GM19025 (cell line): ENCODE measurements around the gene RAB3D.
"Not testable (repeated sequence)": the region's sequence is repeated elsewhere in the genome, so short reads cannot be mapped to it uniquely, and the experiment has no call there.

Experiments used
- ATAC-seq: cut with Tn5 transposase; IDR thresholded peaks from one replicate; pipeline ENCODE4 v1.9.1; 2021; ENCODE audit warnings: mild to moderate bottlenecking, low read depth, moderate library complexity; ENCODE audit not compliant: unreplicated experiment

The RAB3D gene

GRCh38 chr19:11367528-11367927 lies 28.1 kb upstream of the RAB3D start:
- no peak for ATAC-seq

- ATAC-seq: no peak
These were observed 26.2 kb upstream of the RAB3D start for GRCh38 chr19:11365557-11366117.

DNA sequence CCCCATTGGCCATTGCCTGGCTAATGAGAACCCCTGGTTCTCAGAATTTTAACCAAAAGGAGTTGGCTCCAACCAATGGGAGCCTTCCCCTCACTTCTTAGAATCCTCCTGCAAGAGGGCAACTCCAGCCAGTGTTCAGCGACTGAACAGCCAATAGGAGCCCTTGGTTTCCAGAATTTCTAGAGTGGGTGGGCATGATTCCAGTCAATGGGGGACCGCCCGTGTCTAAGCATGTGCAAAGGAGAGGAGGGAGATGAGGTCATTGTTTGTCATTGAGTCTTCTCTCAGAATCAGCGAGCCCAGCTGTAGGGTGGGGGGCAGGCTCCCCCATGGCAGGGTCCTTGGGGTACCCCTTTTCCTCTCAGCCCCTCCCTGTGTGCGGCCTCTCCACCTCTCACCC lies 25.5 kb upstream of the RAB3D start:
- ATAC-seq: no peak

- no peak for ATAC-seq
These were observed 24.9 kb upstream of the RAB3D start for GRCh38 chr19:11364296-11364904.

DNA sequence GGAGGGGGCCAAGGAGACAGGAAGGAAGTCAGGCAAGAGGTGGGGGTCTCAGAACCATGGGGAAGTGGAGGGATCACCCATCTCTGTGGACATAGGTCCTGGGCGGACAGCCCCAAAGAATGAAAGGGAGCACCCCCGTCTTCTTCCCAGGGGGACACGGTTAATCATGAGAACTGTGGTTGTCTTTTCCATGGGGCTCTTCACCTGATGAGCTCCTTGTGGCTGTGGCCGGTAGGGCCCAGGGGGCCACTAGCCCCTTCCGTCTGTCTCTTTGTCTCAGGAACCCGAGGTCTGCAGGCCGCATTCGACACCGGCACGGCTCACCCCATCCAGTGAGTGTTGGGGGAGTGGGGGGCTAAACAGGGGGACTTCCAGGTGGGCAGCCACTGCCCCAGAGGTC lies 24.4 kb upstream of the RAB3D start:
- ATAC-seq: no peak

DNA sequence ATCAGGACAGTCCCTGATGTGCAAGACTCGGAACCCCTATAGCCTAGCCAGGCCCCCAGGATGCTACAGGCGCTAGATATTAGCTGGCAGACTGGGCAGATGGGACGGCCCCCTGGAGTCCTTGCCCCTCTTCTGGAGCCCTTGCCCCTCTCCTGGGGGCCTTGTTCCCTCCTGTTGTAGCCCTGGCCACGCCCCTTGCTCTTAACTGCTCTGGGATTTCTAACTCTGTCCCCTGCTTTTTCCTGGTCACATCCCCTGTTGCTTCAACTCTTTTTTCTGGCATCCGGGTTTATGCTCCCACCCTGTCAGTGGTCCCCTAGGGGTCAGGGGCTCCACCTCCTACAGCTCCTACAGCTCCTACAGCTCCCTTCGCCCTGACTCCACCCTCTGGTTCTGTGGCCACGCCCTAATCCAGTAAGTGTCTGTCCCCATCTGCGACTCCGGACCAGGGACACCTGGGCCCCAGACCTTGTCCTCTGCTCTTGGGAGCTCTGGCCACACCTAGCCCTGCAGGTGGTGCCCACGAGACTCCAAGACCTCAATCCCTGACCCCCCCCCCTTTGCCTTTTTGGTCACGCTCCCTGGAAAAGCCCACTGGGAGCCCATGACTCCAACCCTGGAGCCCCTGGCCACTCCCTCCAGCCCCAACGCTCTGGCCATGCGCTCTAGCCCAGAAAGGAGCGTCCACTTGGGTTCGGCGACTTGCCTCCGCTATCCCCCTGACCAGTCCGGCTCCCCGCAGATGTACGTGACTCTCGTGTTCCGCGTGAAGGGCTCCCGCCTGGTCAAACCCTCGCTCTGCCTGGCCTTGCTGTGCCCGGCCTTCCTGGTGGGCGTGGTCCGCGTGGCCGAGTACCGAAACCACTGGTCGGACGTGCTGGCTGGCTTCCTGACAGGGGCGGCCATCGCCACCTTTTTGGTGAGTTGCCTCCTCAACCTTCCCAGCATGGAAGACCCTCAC lies 22.6 kb upstream of the RAB3D start:
- no peak for ATAC-seq

DNA sequence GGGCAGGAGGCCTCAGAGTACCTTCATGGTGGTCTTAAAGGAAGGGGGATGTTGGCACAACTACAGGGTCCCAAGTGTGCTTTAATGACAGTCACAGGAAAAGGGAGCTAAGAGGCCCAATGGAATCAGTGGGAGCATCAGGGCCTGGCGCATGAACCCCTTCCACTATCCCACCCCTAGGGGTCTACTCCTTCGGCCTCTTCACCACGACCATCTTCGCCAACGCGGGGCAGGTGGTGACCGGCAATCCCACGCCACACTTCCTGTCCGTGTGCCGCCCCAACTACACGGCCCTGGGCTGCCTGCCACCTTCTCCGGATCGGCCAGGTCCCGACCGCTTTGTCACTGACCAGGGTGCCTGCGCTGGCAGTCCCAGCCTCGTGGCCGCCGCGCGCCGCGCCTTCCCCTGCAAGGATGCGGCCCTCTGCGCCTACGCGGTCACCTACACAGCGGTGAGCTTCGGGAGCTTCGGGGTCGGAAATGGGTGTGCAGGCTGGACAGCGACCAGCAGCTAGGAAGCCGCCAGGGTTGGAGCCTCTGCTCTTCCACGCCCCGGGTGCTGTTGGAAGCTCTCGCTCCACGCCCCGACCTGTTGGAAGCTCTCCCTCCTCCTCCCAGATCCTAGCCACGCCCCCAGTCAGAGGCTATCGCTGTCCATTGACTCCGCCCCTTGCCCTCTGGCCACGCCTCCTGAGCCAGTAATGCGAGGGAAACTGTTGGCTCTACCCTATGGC lies 21.7 kb upstream of the RAB3D start:
- ATAC-seq: no peak

- ATAC-seq: no peak
These were observed 20.0 kb upstream of the RAB3D start for GRCh38 chr19:11359421-11359820.

DNA sequence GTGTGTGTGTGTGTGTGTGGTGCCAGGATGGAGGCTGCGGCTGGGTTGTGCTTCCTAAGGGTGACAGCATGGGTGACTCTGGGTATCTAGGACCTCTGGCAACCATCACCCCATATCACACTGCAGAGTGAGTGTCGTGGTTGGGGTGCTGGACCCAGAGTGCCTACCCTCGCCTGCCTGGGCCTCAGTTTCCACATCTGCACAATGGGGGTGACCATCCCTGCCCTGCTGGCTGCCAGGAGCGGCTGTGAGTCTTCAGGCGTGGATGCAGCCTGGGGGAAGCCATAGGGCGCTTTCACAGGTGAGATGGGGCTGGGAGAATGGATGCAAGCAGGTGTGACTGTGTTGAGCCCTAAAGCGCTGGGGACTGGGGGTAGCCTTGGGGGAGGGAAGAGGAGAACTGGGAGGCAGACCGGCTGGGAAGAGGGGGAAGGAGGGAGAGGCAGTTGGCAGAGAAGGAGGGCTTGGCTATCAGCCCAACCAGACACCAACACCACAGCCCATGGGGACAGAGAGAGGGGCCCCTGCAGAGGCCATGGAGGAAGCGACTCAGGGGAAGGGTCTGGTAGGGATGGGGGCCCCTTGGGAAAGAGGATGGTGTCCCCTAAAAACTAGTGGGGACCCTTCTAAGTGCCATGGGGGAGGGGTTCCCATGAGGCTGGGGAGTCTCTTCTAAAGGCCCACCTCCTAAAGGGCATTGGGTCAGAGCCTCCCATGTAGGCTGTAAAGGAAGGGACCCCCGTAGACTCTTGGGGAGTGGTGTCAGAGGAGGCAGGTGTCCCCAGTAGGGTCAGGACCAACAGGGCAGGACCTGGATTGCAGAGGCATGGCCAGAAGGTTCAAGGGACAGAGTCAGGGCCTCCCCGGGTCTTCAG lies 17.5 kb upstream of the RAB3D start:
- no peak for ATAC-seq

DNA sequence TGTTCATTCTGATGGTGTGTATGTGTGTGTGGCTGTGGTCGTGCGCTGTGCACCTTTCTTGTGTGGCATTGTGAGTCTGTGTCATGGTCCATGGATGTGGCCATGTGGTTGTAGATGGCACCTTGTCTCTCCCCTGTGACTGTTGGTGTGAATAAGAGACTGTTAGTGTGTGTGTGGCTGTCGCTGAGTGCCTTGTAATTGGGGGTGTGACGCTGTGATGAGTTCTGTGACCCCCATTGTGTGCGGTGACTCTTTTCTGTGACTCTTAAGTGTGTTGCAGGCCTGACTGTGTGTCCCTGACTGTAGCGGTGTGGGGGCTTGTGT lies 16.6 kb upstream of the RAB3D start:
- no peak for ATAC-seq

- no peak for ATAC-seq
These were observed 16.0 kb upstream of the RAB3D start, which contains the start of gene PLPPR2 for GRCh38 chr19:11355160-11356073. Gene PLPPR2, plus strand, starts transcription at chr19:11355432. Its CDS starts 2,242 bp downstream, at chr19:11357674.

- not testable (repeated sequence) for ATAC-seq
These were observed 14.6 kb upstream of the RAB3D start for GRCh38 chr19:11354102-11354501.

- ATAC-seq: no peak
These were observed 9.7 kb upstream of the RAB3D start for GRCh38 chr19:11349171-11349570.

- no peak for ATAC-seq
These were observed 8.1 kb upstream of the RAB3D start for GRCh38 chr19:11347546-11348039.

GRCh38 chr19:11346104-11346940 lies 6.9 kb upstream of the RAB3D start, which contains the start of the genes CCDC159 and TMEM205:
Gene CCDC159, plus strand, starts transcription at chr19:11346519. Its CDS starts 88 bp downstream, at chr19:11346607.
Gene TMEM205, minus strand, starts transcription at chr19:11346268. Its CDS starts 649 bp downstream, at chr19:11345619.
- ATAC-seq: peak; percentile 91

- ATAC-seq: no peak
These were observed 5.8 kb upstream of the RAB3D start for GRCh38 chr19:11345122-11345803.

GRCh38 chr19:11342429-11342828 lies 3.0 kb upstream of the RAB3D start:
- ATAC-seq: no peak
